ENCODE data around the gene MFSD2A. TPM values are rescaled to one million over a fixed set of nuclear protein-coding genes. Genes with fewer than 3 reads are reported as not detected.
A peak's percentile ranks its signal among the peaks of the same experiment; 100 is the strongest.

Gene MFSD2A
- total and polyA plus RNA-seq, 10 of the 15 experiments (the other 5 are each of a cell fraction or from before 2014, with no cell fraction given), result 0.84 to 30.1 (median 15.2) TPM

GRCh38 chr1:40001456-40001855 lies 46.5 kb downstream of the MFSD2A start (continued):
- TF ChIP-seq CBFB (IDR thresholded peaks at IDR 0.05; ENCODE audit: low read depth), result no peak
- no peak for TF ChIP-seq SMC3 (IDR thresholded peaks at IDR 0.05; ENCODE audit: borderline replicate concordance, low read length)
- TF ChIP-seq ZBTB33 (IDR thresholded peaks at IDR 0.05), result no peak
- TF ChIP-seq ATF3 (IDR thresholded peaks at IDR 0.05; ENCODE audit: borderline replicate concordance, extremely low read depth, low read depth, low read length), result no peak
- TF ChIP-seq YBX1 (IDR thresholded peaks at IDR 0.05), result no peak

- ATAC-seq, result peak; percentile 95
- CTCF ChIA-PET, result interaction anchor here (0.8 to 3.5 kb wide), 9 partner anchors 11 to 84 kb away, joined by 3 to 21 read pairs (median 3); no protein-coding TSS in a partner anchor
- in situ Hi-C loops (cut with MboI), result no loop called here
- no peaks in the 10 kb centered on the region for H3K36me3 ChIP-seq (ENCODE audit: control insufficient read depth in 2 of 2, insufficient read depth in 2 of 2, low read length in 1 of 2)
- no peak for FAIRE-seq
- SMC1A ChIA-PET (ENCODE audit: uncharacterized antibody, unreplicated experiment), result interaction anchor here (0.7 to 5.6 kb wide), 8 partner anchors 8 to 45 kb away, joined by 3 to 28 read pairs (median 4); no protein-coding TSS in a partner anchor
- DNase-seq (ENCODE audit: low read depth, low spot score), result peak; percentile 53
- H3K4me3 ChIP-seq, result 0 out of 2 replicates have a peak overlapping the region, but pooled peaks have one; percentile 16
- intact Hi-C loops (cut with micrococcal nuclease; ENCODE audit: unreplicated experiment), result no loop called here
- 14% methylated on average over 10 of the region's 10 CpGs for WGBS (ENCODE audit: insufficient coverage, insufficient replicate concordance, low lambda C conversion rate, missing lambda C conversion rate)
- POLR2A ChIA-PET, result interaction anchor here (0.6 to 1.0 kb wide), 8 partner anchors 22 to 283 kb away, joined by 3 to 7 read pairs (median 5); no protein-coding TSS in a partner anchor
- no peaks in the 10 kb centered on the region for H4K20me1 ChIP-seq (ENCODE audit: control insufficient read depth, insufficient read depth)
- H3K9me3 ChIP-seq (replicated peaks; ENCODE audit: control insufficient read depth, insufficient read depth, low read length), result peaks cover 22% of the 10 kb centered on the region
- RAD21 ChIA-PET (ENCODE audit: unreplicated experiment), result interaction anchor here (0.7 to 2.4 kb wide), 7 partner anchors 11 to 302 kb away, joined by 3 to 11 read pairs (median 5); partner anchors contain the start of gene CAP1
- peak overlapping the region; percentile 89 for H3K27ac ChIP-seq (ENCODE audit: control insufficient read depth, insufficient read depth)
- BruUV-seq (replicated peaks), result no TSS peak
- no peaks in the 10 kb centered on the region for H3K79me2 ChIP-seq (ENCODE audit: control insufficient read depth, insufficient read depth, low read length)
- H3K9ac ChIP-seq (ENCODE audit: control insufficient read depth, insufficient read depth, low read length), result no peak overlapping the region
- no peaks in the 10 kb centered on the region for H3K27me3 ChIP-seq (replicated peaks in 1 of 2; ENCODE audit: control insufficient read depth in 2 of 2, insufficient read depth in 2 of 2, low read length in 1 of 2)
- peaks cover 42% of the 10 kb centered on the region for H3K4me1 ChIP-seq (ENCODE audit: control insufficient read depth, insufficient read depth, low read length)
- H2AFZ ChIP-seq (ENCODE audit: control insufficient read depth, low read depth, low read length), result no peak overlapping the region
- peak overlapping the region; percentile 71 for H3K4me2 ChIP-seq (ENCODE audit: control insufficient read depth, insufficient read depth)
- TF ChIP-seq CTCF (IDR thresholded peaks at IDR 0.05 in 2 of 3, conservative IDR thresholded peaks at IDR 0.05 in 1 of 3; ENCODE audit: control insufficient read depth in 2 of 3, extremely low read depth in 1 of 3, insufficient read depth in 1 of 3, low read depth in 3 of 3, low read length in 3 of 3) (no peak), SIX5 (IDR thresholded peaks at IDR 0.05; ENCODE audit: low read depth, low read length, severe bottlenecking) (no peak), PML (IDR thresholded peaks at IDR 0.05; ENCODE audit: low read length) (no peak), MAX (IDR thresholded peaks at IDR 0.05; ENCODE audit: low read depth, low read length) (no peak), NR2C1 (IDR thresholded peaks at IDR 0.05) (no peak), SPI1 (IDR thresholded peaks at IDR 0.05; ENCODE audit: borderline replicate concordance, insufficient read depth, low read depth, low read length) (peak; percentile 79), ATF3 (IDR thresholded peaks at IDR 0.05; ENCODE audit: borderline replicate concordance, extremely low read depth, low read depth, low read length) (no peak), PAX5 (IDR thresholded peaks at IDR 0.05; ENCODE audit: borderline replicate concordance, low read depth, low read length) (no peak), MTA3 (IDR thresholded peaks at IDR 0.05; ENCODE audit: borderline replicate concordance, low read length) (no peak; the same call in 1 of the 2 replicates), MEF2A (IDR thresholded peaks at IDR 0.05; ENCODE audit: insufficient read depth, low read depth, low read length) (peak; percentile 95)
These were observed 48.5 kb downstream of the MFSD2A start for GRCh38 chr1:40003156-40004093.

Data from GM12878 (cell line).